AG04450 (cell line): ENCODE results near the gene PTPRE. TPM values are rescaled to one million over a fixed set of nuclear protein-coding genes. Genes with fewer than 3 reads are reported as not detected.

Source experiments
- CTCF ChIA-PET: fragments of 300-600, 350-600 bp; formaldehyde crosslinking; extraction: SDS; loops from one replicate; lab custom pipeline; 2022; ENCODE audit warnings: antibody characterized with exemption, inconsistent platforms; lab: Charles Lee
- POLR2A ChIA-PET: fragments of 350-600 bp; formaldehyde crosslinking; extraction: SDS; loops from one replicate; lab custom pipeline; 2021; ENCODE audit warnings: antibody characterized with exemption, inconsistent platforms; lab: Yijun Ruan, JAX
- DNase-seq: peaks from one replicate; pipeline ENCODE4 v3.0.0-alpha.2; 2011; ENCODE audit warnings: low read depth, low spot score
- H3K27ac ChIP-seq: one replicate; pipeline ENCODE4 v1.5.1; 2012; ENCODE audit warnings: low read depth, low read length, control low read depth
- H3K27me3 ChIP-seq: one replicate; pipeline ENCODE4 v1.6.0; 2012; ENCODE audit warnings: low read length; ENCODE audit not compliant: control insufficient read depth, insufficient read depth
- H3K4me3 ChIP-seq: 2 replicates; pipeline ENCODE4 v1.5.1; 2011; ENCODE audit warnings: mild to moderate bottlenecking, low read depth, low read length, control low read depth
- H3K9me3 ChIP-seq: 2 replicates; pipeline ENCODE4 v1.5.1; 2012; ENCODE audit warnings: low read length; ENCODE audit not compliant: control insufficient read depth, insufficient read depth
- CTCF ChIP-seq: IDR thresholded peaks from 2 replicates; pipeline ENCODE4 v1.5.1; 2011; ENCODE audit warnings: low read depth, low read length, control low read depth, inconsistent platforms
- polyA plus RNA-seq: library from polyadenylated mRNA; depleted of rRNA; stranded (reverse); fragments of >200 nt; gene quantifications from 2 replicates; pipeline ENCODE4 v1.2.3, GENCODE V29; 2011

Gene PTPRE
- polyA plus RNA-seq, 1 experiment, result 0.38 TPM

DNA sequence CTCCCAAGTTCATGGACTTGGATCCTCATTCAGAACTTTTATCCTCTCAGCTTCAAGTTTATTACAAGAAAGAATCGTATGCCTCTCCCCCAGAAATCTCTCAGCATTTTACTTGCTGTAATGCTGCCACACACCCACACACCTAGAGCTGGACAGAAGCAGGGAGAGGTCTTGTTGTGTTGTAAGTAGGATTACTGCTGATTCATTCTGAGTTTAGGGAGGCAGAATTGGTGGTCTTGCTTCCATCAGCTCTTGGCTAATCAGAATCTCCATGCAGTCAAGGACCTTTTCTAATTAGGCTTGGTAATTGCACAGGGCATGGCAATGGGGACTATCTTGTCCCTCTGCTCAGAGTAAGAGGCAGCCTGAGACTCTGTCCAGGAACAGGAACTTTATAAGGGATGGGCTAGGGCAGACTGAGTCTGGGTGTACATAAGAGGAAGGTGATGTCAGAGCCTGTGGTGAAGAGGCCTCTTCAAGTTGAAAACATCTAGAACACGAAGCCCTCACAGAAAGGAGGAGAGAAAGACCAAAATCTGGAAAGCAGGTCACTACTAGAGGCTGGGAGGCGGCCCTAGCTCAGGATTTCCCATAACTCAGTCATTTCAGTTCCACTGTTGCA is 7.0 kb upstream of the PTPRE start:
- no peaks in the 10 kb centered on the region for H3K9me3 ChIP-seq
- no peak overlapping the region for H3K4me3 ChIP-seq
- DNase-seq, result no peak
- no peak overlapping the region for H3K27ac ChIP-seq
- H3K27me3 ChIP-seq, result no peaks in the 10 kb centered on the region
- CTCF ChIA-PET, result no interaction called here
- POLR2A ChIA-PET, result no interaction called here
- no peak for TF ChIP-seq CTCF

DNA sequence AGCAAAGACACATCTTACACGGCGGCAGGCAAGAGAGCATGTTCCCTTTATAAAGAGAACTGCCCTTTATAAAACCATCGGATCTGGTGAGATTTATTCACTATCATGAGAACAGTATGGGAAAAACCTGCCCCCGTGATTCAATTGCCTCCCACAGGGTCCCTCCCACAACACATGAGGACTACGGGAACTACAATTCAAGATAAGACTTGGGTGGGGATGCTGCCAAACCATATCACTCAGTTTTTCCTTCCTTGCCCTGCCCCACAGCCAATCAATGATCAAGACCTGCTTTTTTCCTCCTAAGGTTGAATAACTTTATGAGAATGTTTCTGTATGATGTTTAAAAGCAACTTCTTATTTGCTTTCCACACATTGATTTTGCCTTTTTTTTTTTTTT is 3.1 kb upstream of the PTPRE start:
- Histone ChIP-seq H3K4me3 (no peak overlapping the region), H3K27ac (no peak overlapping the region), H3K27me3 (peaks cover 4% of the 10 kb centered on the region), H3K9me3 (peaks cover 7% of the 10 kb centered on the region; the same call in 1 of the 2 replicates)
- ChIA-PET CTCF (interaction anchor here (1.0 kb wide), 1 partner anchor 107 kb away, joined by 3 read pairs; no protein-coding TSS in a partner anchor), POLR2A (no interaction called here)
- no peak for DNase-seq
- TF ChIP-seq CTCF, result no peak

DNA sequence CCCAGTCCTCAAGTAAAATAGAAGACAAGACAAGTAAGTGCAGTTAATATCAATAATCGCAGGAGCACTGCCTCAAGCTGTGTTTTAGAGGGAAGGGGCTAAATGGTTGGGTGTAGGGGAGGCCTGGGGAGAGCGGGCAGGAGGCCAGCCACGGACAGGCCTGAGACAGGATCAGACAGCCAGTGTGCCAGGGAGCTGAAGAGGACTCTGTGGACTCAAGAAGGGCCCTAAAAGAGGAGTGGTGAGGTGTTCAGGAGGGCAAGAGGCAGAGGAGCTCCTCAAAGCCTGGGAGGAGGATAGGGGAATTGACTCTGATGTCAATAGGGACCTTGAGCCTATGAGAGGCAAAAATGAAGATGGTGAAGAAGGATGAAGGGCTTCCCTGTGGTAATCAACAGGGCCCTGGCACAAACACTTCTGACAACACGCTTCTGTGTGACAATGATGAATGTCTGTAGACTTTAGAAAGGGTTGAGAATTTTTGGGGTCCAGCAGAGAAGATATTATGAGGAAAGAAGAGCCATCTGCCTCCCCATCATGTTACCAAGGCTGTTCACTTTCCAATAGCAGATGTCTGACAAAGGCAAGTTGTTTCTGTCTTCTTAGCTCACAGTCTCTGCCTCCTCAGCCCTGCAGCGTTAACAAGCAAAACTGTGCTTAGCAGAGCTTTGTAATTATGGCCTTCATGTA is 2.4 kb upstream of the PTPRE start:
- CTCF ChIA-PET, result interaction anchor here (1.0 kb wide), 1 partner anchor 107 kb away, joined by 3 read pairs; no protein-coding TSS in a partner anchor
- Histone ChIP-seq H3K27ac (no peak overlapping the region), H3K27me3 (peaks cover 4% of the 10 kb centered on the region), H3K4me3 (no peak overlapping the region), H3K9me3 (peaks cover 7% of the 10 kb centered on the region; the same call in 1 of the 2 replicates)
- no peak for DNase-seq
- TF ChIP-seq CTCF, result no peak
- POLR2A ChIA-PET, result no interaction called here

GRCh38 chr10:127905001-127905847 is 1.7 kb upstream of the PTPRE start:
- TF ChIP-seq CTCF, result no peak
- no peak overlapping the region for H3K4me3 ChIP-seq
- ChIA-PET CTCF (interaction anchor here (0.5 to 2.9 kb wide), 4 partner anchors 106 to 168 kb away, joined by 3 to 18 read pairs (median 3); no protein-coding TSS in a partner anchor), POLR2A (no interaction called here)
- no peak for DNase-seq
- H3K27me3 ChIP-seq, result peaks cover 4% of the 10 kb centered on the region
- H3K27ac ChIP-seq, result no peak overlapping the region
- H3K9me3 ChIP-seq, result peaks cover 7% of the 10 kb centered on the region; the same call in 1 of the 2 replicates
